Smooth muscle cell of the brain vasculature (primary cell): ENCODE data around the gene RNF103.
"Not testable (repeated sequence)": the region's sequence is repeated elsewhere in the genome, so short reads cannot be mapped to it uniquely, and the experiment has no call there.

Source experiments
- DNase-seq: peaks from one replicate; pipeline ENCODE4 v3.0.0-alpha.2; 2012; ENCODE audit warnings: low read depth, low spot score

The RNF103 gene

GRCh38 chr2:86623043-86623493, 597 bp downstream of the RNF103 start:
- no peak for DNase-seq

GRCh38 chr2:86622519-86623042, 1.1 kb downstream of the RNF103 start:
- no peak for DNase-seq

DNA sequence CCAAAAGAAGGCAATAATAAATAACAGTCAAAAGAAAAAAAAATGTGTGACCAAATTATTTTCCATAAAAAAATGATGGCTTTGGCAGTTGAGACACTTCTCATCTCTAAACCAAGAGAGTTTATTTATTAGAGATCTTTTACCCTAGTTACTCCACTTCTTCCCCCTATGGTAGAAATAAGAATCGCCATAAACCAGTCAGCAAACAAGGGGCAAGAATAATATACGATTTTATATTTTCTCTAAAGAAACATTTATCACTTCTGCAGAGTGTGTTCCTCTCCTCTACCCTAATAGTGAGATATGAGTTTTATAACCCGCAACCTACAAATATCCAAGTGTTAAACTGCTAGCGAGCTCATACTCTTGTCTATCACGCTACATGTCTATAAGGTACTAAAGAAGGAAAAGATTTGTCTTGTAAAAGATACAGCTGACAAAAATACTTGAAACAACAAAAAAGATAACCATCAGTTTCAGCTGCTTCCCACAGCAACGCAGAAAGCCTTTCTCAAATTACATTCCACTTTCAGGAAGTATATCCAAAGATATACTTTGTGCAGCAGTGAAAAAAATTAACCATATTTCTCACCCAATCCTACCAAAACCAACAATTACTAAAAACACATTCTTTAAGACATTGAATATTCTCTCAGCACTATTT, 2.3 kb downstream of the RNF103 start:
- DNase-seq = no peak

- DNase-seq = no peak
Observed at GRCh38 chr2:86617738-86618137, 5.9 kb downstream of the RNF103 start.

- DNase-seq = no peak
Observed at GRCh38 chr2:86617153-86617552, 6.5 kb downstream of the RNF103 start.

- no peak for DNase-seq
Observed at GRCh38 chr2:86616502-86616901, 7.2 kb downstream of the RNF103 start.

DNA sequence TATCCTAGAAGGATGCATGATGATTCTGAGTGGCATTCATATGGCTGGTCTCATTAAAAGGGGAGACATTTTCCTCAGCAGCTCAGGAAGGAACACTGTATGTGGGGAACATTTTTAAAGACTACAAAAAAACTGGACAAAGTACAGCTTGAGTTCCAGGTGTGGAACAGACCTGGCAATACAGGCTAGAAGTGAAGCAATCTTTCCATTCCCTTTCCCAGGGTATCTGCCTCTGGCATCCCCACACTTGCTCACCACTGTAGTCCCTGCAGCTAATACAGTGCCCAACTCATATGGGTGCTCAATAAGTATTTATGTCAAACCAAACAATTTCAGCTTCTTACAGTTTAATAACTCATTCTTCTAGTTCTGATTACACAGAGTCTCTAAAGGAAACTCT, 8.1 kb downstream of the RNF103 start:
- no peak for DNase-seq

DNA sequence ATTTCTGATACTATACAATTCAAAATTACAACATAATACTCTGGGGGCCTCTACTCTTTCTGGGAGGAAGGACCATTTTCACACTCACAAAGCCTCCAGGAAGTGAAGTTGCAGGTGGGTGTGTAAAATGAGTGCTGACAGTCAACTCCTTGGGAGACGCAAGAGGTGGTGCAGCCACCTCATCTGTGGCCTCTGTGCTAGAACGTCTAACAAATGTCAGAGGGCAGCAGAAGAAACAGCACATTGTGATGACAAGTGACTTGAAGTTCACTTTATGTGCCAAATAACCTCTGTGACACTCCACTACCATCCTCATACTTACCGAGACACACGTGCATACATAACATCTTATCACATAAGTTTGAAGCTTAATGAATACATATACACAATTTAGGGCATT, 10.2 kb downstream of the RNF103 start:
- no peak for DNase-seq

DNA sequence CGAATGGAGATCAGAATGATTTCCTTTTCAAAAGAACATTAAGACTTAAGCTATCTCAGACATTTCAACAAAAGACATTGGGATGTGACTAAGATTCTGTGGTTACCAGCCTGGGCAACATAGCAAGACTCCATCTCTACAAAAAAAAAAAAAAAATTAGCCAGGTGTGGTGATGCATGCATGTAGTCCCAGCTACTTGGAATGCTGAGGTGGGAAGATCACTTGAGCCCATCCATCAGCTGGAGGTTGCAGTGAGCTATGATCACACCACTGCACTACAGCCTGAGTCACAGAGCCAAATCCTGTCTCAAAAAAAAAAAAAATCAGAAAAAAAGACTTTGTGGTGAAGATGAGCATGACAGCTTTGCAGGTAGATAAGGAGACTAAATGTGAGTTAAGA, 12.8 kb downstream of the RNF103 start:
- DNase-seq = no peak

DNA sequence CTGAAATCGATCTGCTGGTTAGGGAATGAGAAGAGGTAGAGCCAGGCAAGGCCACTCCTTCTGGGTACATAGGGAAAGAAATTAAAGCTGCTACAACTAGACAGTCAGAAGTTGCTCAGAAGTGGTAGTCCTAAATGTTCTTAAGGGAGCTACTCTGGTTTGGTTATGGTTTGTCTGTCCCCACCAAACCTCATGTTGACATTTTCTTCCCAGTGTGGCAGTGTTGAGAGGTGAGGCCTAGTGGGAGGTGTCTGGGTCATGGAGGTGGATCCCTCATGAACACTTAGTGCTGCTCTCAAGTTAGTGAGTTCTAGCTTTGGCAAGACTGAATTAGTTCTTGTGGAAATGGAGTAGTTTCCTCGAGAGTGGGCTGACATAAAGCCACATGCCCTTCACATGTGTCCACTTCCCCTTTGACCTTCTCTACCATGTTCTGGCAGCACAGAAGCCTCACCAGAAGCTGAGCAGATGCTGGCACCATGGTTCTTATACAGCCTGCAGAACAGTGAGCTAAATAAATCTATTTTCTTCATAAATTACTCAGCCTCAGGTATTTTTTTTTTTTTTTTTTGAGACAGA, 14.7 kb downstream of the RNF103 start:
- DNase-seq = no peak

DNA sequence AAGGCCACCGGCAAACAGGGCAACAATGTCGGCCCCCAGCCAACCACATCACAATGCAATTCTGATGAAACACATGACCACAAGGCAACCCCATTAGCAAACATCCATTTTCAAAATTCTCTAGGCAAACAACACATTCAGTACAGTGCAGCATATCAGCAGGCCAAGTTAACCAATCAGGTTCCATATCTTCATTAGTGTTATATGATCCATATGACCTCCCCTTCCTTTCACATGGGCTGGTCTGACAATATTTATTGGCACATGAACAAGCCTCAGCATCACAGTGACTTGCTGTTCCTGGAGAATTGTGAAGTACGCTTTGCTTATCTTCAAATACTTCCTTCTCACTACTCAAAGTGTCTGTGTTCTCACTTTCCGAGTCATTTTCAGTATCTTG, 19.8 kb downstream of the RNF103 start:
- no peak for DNase-seq

GRCh38 chr2:86598966-86599365, 24.7 kb downstream of the RNF103 start:
- no peak for DNase-seq

DNA sequence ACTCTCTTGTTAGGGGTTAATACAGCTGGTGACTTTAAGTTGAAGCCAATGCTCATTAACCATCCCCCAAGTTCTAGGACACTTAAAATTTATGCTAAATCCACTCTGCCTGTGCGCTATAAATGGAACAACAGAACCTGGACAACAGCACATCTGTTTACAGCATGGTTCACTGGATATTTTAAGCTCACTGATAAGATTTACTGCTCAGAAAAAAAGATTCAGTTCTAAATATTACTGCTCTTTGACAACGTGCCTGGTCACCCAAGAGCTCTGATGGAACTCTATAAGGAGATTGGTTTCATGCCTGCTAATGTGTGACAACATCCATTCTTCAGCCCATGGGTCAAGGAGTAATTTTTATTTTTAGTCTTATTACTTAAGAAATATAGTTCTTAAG, 27.5 kb downstream of the RNF103 start:
- no peak for DNase-seq

DNA sequence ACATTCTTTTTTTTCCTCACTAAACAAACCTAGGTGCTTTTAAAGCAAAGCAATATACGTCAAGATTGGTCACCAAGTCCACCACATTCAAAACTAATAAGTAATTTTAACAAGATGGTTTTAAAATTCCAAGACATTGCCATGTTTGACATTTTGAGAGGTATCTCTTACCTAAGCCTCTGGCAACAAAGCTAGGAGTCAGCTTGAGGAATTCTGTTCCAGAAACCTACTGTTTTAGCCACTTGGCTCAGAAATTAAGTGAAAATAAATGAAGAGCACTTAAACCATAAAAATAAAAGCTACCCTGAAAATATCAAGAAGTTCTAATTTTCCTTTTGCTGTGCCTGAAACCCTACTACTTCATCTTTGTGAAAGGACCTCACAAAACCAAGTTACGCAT, 30.4 kb downstream of the RNF103 start:
- DNase-seq = no peak

DNA sequence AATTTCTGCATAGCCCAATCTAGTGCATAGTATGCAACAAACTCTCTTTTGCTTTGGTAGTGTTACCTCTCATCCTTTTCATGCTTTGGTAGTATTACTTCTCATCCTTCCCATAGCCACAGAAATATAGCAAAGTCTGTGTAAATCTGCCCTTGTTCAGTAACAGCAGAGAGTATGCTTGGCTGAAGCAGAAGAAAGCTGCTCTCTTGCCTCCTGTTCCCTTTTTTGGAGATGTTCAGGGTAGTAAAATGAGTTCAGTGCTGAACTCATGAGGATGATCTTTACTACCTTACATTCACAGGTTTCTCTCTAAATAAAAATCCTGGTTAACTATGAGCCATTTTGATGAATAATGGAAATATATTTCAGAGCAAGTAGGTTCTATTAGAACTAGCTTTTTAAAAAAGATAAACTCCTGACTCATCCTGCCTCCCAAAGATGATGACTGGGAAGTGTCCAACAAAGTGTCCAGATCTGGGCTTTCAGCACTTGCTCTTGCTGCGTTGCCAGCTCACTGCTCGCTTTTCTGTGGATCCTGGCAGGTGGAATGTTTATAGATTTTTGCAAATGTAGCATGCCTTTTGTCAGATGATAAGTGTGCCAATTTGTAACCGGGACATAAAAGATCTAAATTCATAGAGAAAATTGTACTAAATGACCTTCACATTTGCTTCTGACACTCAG, 31.0 kb downstream of the RNF103 start:
- DNase-seq = no peak

DNA sequence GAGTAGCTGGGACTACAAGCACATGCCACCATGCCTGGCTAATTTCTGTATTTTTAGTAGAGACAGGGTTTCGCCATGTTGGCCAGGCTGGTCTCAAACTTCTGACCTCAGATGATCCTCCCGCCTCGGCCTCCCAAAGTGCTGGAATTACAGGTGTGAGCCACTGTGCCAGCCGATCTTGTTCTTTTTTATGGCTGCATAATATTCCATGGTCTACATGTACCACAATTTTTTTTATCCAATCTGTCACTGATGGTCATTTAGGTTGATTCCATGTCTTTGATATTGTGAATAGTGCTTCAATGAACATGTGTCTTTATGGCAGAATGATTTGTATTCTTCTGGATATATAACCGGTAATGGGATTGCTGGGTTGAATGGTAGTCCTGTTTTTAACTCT, 34.0 kb downstream of the RNF103 start:
- not testable (repeated sequence) for DNase-seq

DNA sequence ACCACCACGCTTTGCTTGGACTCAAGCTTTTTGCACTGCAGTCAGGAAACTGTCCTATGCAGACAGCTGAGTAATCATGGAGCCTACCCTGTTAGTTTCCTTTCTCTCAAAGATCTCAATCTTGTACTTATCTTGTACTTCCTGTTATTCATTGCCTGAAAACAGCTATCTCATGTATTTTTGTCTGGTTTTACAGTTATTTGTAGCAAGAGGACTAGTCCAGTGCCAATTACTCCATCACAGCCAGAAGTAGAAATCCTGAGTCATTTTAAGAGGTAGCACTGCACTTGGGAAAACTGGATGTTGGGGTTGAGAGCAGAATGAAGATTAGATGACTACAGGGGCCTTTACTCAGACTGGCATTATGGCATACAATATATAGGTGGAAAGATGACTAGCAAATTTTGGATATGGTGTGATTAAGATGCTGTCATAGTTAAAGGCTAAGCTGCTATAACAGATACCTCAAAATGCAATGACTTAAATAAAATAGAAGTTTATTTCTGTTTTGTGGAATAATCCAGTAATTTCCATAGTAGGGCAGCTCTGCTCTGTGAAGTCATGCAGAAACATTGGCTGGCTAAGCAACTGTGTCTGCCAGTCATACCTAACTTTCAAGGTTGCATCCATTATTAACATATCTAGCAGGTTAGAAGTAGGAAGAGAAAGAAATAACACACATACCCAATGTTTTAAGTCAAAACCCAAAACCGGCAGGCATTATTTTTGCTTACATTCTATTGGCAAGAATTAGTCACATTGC, 39.3 kb downstream of the RNF103 start:
- DNase-seq = no peak

DNA sequence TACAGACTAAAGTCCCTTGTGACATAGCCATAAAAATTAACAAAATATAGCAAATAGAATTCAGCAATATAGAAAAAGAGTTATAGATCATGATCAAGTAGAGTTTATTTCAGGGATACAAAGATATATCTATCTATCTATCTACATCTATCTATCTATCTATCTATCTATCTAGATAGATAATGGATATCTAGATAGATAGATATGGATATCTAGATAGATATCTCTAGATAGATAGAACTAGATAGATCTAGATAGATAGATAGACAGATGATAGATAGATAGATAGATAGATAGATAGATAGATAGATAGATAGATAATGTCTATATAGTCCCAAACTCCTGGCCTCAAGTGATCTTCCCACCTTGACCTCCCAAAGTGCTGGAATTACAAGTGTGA, 43.1 kb downstream of the RNF103 start:
- no peak for DNase-seq

DNA sequence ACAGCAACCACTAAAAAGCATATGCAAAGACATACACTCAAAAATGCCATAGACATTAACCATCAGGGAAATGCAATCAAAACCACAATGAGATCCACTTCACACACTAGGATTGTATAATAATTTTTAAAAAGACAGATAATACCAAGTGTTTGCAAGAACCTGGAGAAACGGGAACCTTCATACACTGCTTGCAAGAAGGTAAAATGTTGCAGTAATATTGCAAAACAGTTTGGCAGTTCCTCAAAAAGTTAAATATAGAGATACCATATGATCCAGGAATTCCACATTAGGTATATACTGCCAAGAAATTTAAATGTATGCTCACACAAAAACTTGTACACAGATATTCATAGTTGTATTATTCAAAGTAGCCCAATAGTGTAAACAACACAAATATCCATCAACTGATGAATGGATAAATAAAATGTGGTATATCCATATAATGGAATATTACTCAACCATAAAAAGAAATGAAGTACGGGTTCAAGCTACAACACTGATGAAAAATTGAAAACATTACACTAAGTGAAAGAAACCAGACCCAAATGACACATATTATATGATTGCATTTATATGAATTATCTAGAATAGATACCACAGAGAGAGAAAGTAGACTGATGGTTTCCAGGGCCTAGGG, 45.7 kb downstream of the RNF103 start:
- DNase-seq = no peak

DNA sequence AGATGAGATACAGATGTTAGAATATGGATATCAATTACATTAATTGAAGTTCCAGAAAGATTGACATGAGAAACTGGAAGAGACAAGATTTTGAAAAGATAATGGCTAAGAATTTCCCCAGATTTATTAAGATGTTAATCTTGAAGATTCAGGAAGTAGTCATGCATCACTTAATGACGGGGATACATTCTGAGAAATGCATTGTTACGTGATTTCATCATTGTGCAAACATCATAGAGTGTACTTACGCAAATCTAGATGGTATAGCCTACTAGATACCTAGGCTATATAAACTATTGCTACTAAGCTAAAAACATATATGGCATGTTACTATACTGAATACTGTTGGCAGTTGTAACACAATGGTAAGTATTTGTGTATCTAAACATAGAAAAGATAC, 53.6 kb downstream of the RNF103 start:
- no peak for DNase-seq

- no peak for DNase-seq
Observed at GRCh38 chr2:86566821-86567190, 56.9 kb downstream of the RNF103 start.
